Measurements from ENCODE around the gene LRIG1.

Gene LRIG1

GRCh38 chr3:66504850-66505641 is 4.2 kb upstream of the LRIG1 start:
- DNase-seq: no peak

GRCh38 chr3:66502981-66503380 is 2.2 kb upstream of the LRIG1 start:
- no peak for DNase-seq

GRCh38 chr3:66502245-66502874 is 1.5 kb upstream of the LRIG1 start:
- no peak for DNase-seq

- DNase-seq: no peak
Observed at GRCh38 chr3:66501483-66502244, 842 bp upstream of the LRIG1 start.

- no peak for DNase-seq
Observed at GRCh38 chr3:66499881-66500575, 794 bp downstream of the LRIG1 start.

GRCh38 chr3:66498687-66499621 is 1.9 kb downstream of the LRIG1 start:
- no peak for DNase-seq

GRCh38 chr3:66497985-66498671 is 2.7 kb downstream of the LRIG1 start:
- DNase-seq: no peak

- DNase-seq: no peak
Observed at GRCh38 chr3:66497288-66497984, 3.4 kb downstream of the LRIG1 start.

- no peak for DNase-seq
Observed at GRCh38 chr3:66496746-66497145, 4.1 kb downstream of the LRIG1 start.

- no peak for DNase-seq
Observed at GRCh38 chr3:66496301-66496700, 4.5 kb downstream of the LRIG1 start.

GRCh38 chr3:66495668-66496045 is 5.2 kb downstream of the LRIG1 start:
- no peak for DNase-seq

- DNase-seq: no peak
Observed at GRCh38 chr3:66494959-66495667, 5.7 kb downstream of the LRIG1 start.

GRCh38 chr3:66493458-66494099 is 7.2 kb downstream of the LRIG1 start:
- DNase-seq: no peak

GRCh38 chr3:66492672-66493071 is 8.2 kb downstream of the LRIG1 start:
- no peak for DNase-seq

GRCh38 chr3:66492071-66492470 is 8.8 kb downstream of the LRIG1 start:
- DNase-seq: no peak

- no peak for DNase-seq
Observed at GRCh38 chr3:66490984-66491383, 9.8 kb downstream of the LRIG1 start.

- DNase-seq: no peak
Observed at GRCh38 chr3:66490214-66490613, 10.6 kb downstream of the LRIG1 start.

- DNase-seq: no peak
Observed at GRCh38 chr3:66489581-66489980, 11.2 kb downstream of the LRIG1 start.

- no peak for DNase-seq
Observed at GRCh38 chr3:66489115-66489514, 11.7 kb downstream of the LRIG1 start.

GRCh38 chr3:66488492-66488891 is 12.3 kb downstream of the LRIG1 start:
- no peak for DNase-seq
